Chondrocyte (in vitro differentiated cells): ENCODE data around the gene TUFT1. TPM values are rescaled to one million over a fixed set of nuclear protein-coding genes. Genes with fewer than 3 reads are reported as not detected.
A peak's percentile ranks its signal among the peaks of the same experiment; 100 is the strongest.

ENCODE experiments used
- DNase-seq: peaks from one replicate; pipeline ENCODE4 v3.0.0; 2021; ENCODE audit warnings: mixed read lengths, low spot score
- H3K27ac Mint-ChIP-seq: one replicate; pipeline ENCODE4 v1.8.0; 2021; ENCODE audit warnings: mild to moderate bottlenecking, moderate library complexity, mixed read lengths; ENCODE audit not compliant: unreplicated experiment
- H3K27me3 Mint-ChIP-seq: 2 replicates; pipeline ENCODE4 v1.8.0; 2021; ENCODE audit warnings: low read depth, mixed read lengths
- H3K36me3 Mint-ChIP-seq: 2 replicates; pipeline ENCODE4 v1.8.0; 2021; ENCODE audit warnings: low read depth, mixed read lengths
- H3K4me1 Mint-ChIP-seq: 2 replicates; pipeline ENCODE4 v1.8.0; 2021; ENCODE audit warnings: low read depth, mild to moderate bottlenecking, mixed read lengths
- H3K4me3 Mint-ChIP-seq: one replicate; pipeline ENCODE4 v1.8.0; 2021; ENCODE audit warnings: mild to moderate bottlenecking, moderate library complexity, mixed read lengths; ENCODE audit not compliant: unreplicated experiment
- H3K9me3 Mint-ChIP-seq: 2 replicates; pipeline ENCODE4 v1.8.0; 2021; ENCODE audit warnings: low read depth, mixed read lengths
- total RNA-seq: library from RNA; stranded (reverse); gene quantifications from 3 replicates; pipeline ENCODE4 v1.2.1, GENCODE V29; 2021
- TF ChIP-seq, protein P1 (sequence below): fragments of 200-600 bp; sonication (generic); IDR thresholded peaks from 2 replicates; pipeline ENCODE4 v1.5.0; 2021; ENCODE audit warnings: antibody characterized with exemption, mild to moderate bottlenecking, moderate library complexity

The TUFT1 gene
- total RNA-seq, 1 donor from 2014 or later: 33.0 TPM

DNA sequence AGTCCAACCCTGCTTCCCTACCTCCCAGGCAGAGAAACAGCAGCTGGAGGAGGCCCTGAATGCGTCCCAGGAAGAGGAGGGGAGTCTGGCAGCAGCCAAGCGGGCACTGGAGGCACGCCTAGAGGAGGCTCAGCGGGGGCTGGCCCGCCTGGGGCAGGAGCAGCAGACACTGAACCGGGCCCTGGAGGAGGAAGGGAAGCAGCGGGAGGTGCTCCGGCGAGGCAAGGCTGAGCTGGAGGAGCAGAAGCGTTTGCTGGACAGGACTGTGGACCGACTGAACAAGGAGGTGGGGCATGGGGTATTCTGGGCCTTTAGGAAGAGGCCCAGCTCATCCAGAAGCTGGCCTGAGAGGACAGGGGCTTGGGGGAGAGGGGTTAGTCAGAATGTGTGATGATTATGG lies 9.6 kb upstream of the TUFT1 start:
- no peaks in the 10 kb centered on the region for H3K36me3 Mint-ChIP-seq
- H3K9me3 Mint-ChIP-seq: no peaks in the 10 kb centered on the region
- H3K27ac Mint-ChIP-seq: no peak overlapping the region
- H3K4me3 Mint-ChIP-seq: no peak overlapping the region
- TF ChIP-seq, protein P1, sequence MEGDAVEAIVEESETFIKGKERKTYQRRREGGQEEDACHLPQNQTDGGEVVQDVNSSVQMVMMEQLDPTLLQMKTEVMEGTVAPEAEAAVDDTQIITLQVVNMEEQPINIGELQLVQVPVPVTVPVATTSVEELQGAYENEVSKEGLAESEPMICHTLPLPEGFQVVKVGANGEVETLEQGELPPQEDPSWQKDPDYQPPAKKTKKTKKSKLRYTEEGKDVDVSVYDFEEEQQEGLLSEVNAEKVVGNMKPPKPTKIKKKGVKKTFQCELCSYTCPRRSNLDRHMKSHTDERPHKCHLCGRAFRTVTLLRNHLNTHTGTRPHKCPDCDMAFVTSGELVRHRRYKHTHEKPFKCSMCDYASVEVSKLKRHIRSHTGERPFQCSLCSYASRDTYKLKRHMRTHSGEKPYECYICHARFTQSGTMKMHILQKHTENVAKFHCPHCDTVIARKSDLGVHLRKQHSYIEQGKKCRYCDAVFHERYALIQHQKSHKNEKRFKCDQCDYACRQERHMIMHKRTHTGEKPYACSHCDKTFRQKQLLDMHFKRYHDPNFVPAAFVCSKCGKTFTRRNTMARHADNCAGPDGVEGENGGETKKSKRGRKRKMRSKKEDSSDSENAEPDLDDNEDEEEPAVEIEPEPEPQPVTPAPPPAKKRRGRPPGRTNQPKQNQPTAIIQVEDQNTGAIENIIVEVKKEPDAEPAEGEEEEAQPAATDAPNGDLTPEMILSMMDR: no peak
- H3K27me3 Mint-ChIP-seq: no peaks in the 10 kb centered on the region
- DNase-seq: no peak
- H3K4me1 Mint-ChIP-seq: peaks cover 3% of the 10 kb centered on the region

DNA sequence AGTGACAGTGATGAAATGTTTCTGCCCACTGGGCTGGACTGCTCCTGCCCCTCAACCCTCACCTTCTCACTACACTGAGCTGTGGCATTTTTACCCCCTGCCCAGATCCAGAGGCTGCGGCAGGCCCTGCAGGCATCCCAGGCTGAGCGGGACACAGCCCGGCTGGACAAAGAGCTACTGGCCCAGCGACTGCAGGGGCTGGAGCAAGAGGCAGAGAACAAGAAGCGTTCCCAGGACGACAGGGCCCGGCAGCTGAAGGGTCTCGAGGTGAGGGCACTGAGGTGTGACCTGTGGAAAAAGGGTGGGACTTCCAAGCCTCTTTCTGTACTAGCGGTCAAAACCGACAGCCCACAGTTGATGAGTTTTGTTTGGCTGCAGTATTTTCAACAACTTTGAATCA lies 6.2 kb upstream of the TUFT1 start:
- DNase-seq: no peak
- Mint-ChIP-seq H3K4me3 (no peak overlapping the region), H3K36me3 (no peaks in the 10 kb centered on the region), H3K4me1 (peaks cover 19% of the 10 kb centered on the region), H3K27ac (no peak overlapping the region), H3K9me3 (no peaks in the 10 kb centered on the region), H3K27me3 (no peaks in the 10 kb centered on the region)
- TF ChIP-seq, protein P1: no peak

DNA sequence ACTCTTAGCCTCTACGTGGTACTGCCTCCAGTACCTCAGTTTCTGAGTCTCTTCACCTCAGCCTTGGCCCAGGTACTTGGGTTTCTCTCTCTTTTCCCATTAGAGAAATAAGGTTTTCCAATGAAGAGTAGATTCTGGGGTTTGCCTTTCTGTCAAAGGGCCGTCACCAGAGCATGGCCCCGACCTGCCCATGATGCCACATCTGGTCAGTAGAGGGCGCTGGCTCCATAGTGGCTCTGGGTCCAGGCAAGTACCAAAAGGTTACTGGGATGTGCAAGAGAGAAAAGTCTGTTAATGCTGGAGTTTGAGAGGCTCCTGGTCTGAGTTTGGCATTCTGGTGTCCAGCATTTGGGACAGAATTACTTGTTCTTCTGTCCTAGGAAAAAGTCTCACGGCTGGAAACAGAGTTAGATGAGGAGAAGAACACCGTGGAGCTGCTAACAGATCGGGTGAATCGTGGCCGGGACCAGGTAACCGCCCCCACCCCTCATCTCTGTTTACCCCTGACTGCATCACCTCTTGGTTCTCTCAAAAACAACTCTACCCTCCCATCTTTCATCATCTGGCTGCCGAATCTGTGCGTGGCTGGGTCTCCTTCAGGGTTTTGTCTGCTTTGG lies 5.3 kb upstream of the TUFT1 start:
- TF ChIP-seq, protein P1: peak; percentile 91
- Mint-ChIP-seq H3K36me3 (no peaks in the 10 kb centered on the region), H3K4me3 (no peak overlapping the region), H3K27ac (no peak overlapping the region), H3K4me1 (peaks cover 24% of the 10 kb centered on the region), H3K9me3 (no peaks in the 10 kb centered on the region), H3K27me3 (no peaks in the 10 kb centered on the region)
- no peak for DNase-seq

DNA sequence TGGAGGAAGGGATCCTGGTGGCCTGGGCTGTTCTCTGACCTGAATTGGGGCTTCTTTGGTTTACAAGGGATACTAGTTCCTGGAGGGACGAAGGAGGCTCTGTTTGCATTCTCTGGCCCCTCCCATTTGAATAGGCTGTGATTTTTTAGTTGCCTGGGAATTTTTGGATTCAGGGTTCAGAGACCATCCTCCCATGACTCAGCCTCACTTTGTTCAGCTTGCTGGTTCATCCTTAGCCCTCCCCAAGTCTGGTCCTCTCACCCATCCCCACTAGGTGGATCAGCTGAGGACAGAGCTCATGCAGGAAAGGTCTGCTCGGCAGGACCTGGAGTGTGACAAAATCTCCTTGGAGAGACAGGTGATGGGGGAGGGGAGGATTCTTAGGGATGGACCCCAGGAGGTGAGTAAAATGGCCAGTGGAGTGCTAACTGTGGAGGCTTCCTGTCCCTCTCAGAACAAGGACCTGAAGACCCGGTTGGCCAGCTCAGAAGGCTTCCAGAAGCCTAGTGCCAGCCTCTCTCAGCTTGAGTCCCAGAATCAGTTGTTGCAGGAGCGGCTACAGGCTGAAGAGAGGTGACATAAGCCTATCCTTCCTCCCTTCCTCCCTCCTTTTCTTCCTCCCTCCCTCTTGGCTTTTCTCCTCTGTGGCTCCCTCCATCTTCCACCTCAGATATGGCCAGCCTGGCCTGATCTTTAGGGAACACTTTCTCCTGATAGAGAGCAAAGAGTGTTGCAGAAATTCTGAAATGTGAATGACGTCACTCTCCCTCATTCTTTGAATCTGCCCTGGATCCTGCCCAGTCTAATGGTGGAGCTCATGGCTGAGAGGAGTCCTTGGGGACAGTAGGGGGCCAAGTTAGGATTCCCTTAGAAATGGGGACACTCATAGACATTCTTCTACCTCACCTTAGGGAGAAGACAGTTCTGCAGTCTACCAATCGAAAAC lies 4.5 kb upstream of the TUFT1 start:
- H3K4me3 Mint-ChIP-seq: no peak overlapping the region
- no peak for DNase-seq
- peaks cover 25% of the 10 kb centered on the region for H3K4me1 Mint-ChIP-seq
- TF ChIP-seq, protein P1: no peak
- H3K27me3 Mint-ChIP-seq: no peaks in the 10 kb centered on the region
- H3K36me3 Mint-ChIP-seq: no peaks in the 10 kb centered on the region
- no peaks in the 10 kb centered on the region for H3K9me3 Mint-ChIP-seq
- no peak overlapping the region for H3K27ac Mint-ChIP-seq

DNA sequence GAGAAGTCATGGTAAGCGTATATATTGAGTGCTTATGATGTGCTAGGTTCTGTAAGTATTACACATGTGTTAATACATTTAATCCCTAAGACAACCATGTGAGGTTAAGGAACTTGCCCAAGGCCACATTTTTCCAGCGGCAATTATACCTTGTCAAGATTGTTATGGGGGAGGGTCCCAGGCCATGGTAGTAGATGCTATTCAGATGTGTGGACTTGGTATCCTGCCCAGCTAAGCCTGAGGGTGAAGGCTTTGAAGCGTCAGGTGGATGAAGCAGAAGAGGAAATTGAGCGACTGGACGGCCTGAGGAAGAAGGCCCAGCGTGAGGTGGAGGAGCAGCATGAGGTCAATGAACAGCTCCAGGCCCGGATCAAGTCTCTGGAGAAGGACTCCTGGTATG lies 3.6 kb upstream of the TUFT1 start:
- no peaks in the 10 kb centered on the region for H3K9me3 Mint-ChIP-seq
- H3K27ac Mint-ChIP-seq: peak overlapping the region; percentile 97
- H3K36me3 Mint-ChIP-seq: no peaks in the 10 kb centered on the region
- DNase-seq: no peak
- TF ChIP-seq, protein P1: no peak
- no peak overlapping the region for H3K4me3 Mint-ChIP-seq
- no peaks in the 10 kb centered on the region for H3K27me3 Mint-ChIP-seq
- H3K4me1 Mint-ChIP-seq: peaks cover 32% of the 10 kb centered on the region
